ENCODE measurements around the gene KLHL29.

DNA sequence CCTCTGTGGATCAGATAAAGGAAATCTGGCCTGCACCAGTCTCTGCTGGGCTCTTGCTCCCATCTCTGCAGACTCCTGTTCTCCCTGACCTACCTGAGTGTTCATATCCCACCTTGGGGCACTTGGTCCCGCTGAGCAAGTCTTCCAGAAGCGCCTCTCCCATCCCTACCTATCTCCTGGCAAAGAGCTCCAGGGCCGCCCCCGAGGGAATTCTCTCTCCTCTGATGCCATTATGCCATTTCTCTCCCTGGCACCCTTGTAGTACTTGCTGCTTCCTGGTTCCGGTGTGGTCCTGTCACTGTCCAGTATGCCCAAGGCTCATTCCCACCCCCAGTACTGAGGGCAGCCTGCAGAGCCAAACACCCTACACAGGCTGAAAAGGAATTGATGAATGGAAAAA, 99.8 kb downstream of the KLHL29 start:
- TF ChIP-seq SP1 (IDR thresholded peaks at IDR 0.05): no peak
- TF ChIP-seq TAF1 (conservative IDR thresholded peaks at IDR 0.05): no peak
- TF ChIP-seq, protein P1, sequence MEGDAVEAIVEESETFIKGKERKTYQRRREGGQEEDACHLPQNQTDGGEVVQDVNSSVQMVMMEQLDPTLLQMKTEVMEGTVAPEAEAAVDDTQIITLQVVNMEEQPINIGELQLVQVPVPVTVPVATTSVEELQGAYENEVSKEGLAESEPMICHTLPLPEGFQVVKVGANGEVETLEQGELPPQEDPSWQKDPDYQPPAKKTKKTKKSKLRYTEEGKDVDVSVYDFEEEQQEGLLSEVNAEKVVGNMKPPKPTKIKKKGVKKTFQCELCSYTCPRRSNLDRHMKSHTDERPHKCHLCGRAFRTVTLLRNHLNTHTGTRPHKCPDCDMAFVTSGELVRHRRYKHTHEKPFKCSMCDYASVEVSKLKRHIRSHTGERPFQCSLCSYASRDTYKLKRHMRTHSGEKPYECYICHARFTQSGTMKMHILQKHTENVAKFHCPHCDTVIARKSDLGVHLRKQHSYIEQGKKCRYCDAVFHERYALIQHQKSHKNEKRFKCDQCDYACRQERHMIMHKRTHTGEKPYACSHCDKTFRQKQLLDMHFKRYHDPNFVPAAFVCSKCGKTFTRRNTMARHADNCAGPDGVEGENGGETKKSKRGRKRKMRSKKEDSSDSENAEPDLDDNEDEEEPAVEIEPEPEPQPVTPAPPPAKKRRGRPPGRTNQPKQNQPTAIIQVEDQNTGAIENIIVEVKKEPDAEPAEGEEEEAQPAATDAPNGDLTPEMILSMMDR (IDR thresholded peaks at IDR 0.05; ENCODE audit: low read depth, low read length, missing input control): no peak
- no peak for TF ChIP-seq RAD21 (IDR thresholded peaks at IDR 0.05)
- TF ChIP-seq JUND (IDR thresholded peaks at IDR 0.05): no peak
- TF ChIP-seq, protein P2, sequence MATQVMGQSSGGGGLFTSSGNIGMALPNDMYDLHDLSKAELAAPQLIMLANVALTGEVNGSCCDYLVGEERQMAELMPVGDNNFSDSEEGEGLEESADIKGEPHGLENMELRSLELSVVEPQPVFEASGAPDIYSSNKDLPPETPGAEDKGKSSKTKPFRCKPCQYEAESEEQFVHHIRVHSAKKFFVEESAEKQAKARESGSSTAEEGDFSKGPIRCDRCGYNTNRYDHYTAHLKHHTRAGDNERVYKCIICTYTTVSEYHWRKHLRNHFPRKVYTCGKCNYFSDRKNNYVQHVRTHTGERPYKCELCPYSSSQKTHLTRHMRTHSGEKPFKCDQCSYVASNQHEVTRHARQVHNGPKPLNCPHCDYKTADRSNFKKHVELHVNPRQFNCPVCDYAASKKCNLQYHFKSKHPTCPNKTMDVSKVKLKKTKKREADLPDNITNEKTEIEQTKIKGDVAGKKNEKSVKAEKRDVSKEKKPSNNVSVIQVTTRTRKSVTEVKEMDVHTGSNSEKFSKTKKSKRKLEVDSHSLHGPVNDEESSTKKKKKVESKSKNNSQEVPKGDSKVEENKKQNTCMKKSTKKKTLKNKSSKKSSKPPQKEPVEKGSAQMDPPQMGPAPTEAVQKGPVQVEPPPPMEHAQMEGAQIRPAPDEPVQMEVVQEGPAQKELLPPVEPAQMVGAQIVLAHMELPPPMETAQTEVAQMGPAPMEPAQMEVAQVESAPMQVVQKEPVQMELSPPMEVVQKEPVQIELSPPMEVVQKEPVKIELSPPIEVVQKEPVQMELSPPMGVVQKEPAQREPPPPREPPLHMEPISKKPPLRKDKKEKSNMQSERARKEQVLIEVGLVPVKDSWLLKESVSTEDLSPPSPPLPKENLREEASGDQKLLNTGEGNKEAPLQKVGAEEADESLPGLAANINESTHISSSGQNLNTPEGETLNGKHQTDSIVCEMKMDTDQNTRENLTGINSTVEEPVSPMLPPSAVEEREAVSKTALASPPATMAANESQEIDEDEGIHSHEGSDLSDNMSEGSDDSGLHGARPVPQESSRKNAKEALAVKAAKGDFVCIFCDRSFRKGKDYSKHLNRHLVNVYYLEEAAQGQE (IDR thresholded peaks at IDR 0.05): no peak
- TF ChIP-seq, protein P3, sequence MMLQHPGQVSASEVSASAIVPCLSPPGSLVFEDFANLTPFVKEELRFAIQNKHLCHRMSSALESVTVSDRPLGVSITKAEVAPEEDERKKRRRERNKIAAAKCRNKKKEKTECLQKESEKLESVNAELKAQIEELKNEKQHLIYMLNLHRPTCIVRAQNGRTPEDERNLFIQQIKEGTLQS (IDR thresholded peaks at IDR 0.05): no peak
- TF ChIP-seq YY1 (IDR thresholded peaks at IDR 0.05): no peak
- TF ChIP-seq, protein P4, sequence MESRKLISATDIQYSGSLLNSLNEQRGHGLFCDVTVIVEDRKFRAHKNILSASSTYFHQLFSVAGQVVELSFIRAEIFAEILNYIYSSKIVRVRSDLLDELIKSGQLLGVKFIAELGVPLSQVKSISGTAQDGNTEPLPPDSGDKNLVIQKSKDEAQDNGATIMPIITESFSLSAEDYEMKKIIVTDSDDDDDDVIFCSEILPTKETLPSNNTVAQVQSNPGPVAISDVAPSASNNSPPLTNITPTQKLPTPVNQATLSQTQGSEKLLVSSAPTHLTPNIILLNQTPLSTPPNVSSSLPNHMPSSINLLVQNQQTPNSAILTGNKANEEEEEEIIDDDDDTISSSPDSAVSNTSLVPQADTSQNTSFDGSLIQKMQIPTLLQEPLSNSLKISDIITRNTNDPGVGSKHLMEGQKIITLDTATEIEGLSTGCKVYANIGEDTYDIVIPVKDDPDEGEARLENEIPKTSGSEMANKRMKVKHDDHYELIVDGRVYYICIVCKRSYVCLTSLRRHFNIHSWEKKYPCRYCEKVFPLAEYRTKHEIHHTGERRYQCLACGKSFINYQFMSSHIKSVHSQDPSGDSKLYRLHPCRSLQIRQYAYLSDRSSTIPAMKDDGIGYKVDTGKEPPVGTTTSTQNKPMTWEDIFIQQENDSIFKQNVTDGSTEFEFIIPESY (IDR thresholded peaks at IDR 0.05): no peak
- no peak for TF ChIP-seq NR2F2 (IDR thresholded peaks at IDR 0.05)
- TF ChIP-seq, protein P5, sequence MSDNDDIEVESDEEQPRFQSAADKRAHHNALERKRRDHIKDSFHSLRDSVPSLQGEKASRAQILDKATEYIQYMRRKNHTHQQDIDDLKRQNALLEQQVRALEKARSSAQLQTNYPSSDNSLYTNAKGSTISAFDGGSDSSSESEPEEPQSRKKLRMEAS (IDR thresholded peaks at IDR 0.05): no peak
- no peak for TF ChIP-seq EGR1 (IDR thresholded peaks at IDR 0.05; ENCODE audit: low read depth in 2 of 2)
- TF ChIP-seq FOXA1 (IDR thresholded peaks at IDR 0.05): no peak

Measured in liver (tissue), 3 donors.